Hepatocyte (in vitro differentiated cells): ENCODE data around the gene SGSM1.

Experiments
- EZH2 ChIP-seq: fragments of 200-600 bp; sonication (generic); IDR thresholded peaks from 2 replicates; pipeline ENCODE4 v1.6.1; 2016; ENCODE audit warnings: antibody characterized with exemption, mild to moderate bottlenecking, borderline replicate concordance
- TF ChIP-seq, protein P1 (sequence below): fragments of 200-600 bp; sonication (generic); IDR thresholded peaks from 2 replicates; pipeline ENCODE4 v1.5.1; 2016; ENCODE audit warnings: antibody characterized with exemption, mild to moderate bottlenecking; ENCODE audit not compliant: poor library complexity

DNA sequence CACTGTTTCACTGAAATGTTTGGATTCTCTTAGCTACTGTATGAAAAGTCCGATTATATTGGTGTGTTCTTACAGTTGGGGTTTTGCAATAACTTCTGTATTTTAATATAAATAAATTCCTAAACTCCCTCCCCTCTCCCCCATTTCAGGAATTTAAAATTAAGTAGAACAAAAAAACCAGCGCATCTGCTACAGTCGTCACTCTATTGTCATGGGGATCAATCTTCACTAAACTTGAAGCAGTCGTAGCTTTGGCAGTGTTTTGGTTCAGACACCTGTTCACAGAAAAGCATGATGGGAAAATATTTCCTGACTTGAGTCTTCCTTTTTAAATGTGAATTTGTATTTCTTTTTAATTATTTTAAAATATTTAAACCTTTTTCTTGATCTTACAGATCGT, 40.8 kb upstream of the SGSM1 start:
- TF ChIP-seq, protein P1, sequence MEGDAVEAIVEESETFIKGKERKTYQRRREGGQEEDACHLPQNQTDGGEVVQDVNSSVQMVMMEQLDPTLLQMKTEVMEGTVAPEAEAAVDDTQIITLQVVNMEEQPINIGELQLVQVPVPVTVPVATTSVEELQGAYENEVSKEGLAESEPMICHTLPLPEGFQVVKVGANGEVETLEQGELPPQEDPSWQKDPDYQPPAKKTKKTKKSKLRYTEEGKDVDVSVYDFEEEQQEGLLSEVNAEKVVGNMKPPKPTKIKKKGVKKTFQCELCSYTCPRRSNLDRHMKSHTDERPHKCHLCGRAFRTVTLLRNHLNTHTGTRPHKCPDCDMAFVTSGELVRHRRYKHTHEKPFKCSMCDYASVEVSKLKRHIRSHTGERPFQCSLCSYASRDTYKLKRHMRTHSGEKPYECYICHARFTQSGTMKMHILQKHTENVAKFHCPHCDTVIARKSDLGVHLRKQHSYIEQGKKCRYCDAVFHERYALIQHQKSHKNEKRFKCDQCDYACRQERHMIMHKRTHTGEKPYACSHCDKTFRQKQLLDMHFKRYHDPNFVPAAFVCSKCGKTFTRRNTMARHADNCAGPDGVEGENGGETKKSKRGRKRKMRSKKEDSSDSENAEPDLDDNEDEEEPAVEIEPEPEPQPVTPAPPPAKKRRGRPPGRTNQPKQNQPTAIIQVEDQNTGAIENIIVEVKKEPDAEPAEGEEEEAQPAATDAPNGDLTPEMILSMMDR: no peak
- TF ChIP-seq EZH2: no peak
